VCaP (cell line): Measurements from ENCODE around the gene LTBP2.

Experiments used
- H3K27ac ChIP-seq: fragments of 450-650 bp; 2 replicates; pipeline ENCODE4 v1.5.1; 2017
- TF ChIP-seq, protein P1 (sequence below): fragments of 450-650 bp; conservative IDR thresholded peaks from 2 replicates; pipeline ENCODE4 v1.5.1; 2017; ENCODE audit warnings: mild to moderate bottlenecking, moderate library complexity

The LTBP2 gene

DNA sequence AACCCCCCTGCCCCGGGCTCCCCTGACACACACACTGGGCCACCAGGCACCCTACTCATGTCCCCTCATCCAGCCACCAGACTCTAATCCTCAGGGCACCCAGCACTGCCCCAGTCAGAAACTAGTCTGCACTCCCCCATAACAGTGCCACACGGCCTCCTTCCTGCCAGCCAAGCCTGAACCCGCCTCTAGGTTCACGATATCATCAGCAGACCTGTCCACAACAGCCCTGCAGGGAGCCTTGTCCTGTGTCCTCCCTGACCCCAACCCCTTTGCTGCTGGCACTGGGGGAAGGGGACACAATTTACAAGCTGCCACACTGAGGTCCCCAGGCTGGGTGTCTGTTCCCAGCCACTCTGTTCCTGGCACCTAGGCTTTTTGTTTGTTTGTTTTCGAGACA, 33.6 kb downstream of the LTBP2 start:
- H3K27ac ChIP-seq = no peak overlapping the region
- TF ChIP-seq, protein P1, sequence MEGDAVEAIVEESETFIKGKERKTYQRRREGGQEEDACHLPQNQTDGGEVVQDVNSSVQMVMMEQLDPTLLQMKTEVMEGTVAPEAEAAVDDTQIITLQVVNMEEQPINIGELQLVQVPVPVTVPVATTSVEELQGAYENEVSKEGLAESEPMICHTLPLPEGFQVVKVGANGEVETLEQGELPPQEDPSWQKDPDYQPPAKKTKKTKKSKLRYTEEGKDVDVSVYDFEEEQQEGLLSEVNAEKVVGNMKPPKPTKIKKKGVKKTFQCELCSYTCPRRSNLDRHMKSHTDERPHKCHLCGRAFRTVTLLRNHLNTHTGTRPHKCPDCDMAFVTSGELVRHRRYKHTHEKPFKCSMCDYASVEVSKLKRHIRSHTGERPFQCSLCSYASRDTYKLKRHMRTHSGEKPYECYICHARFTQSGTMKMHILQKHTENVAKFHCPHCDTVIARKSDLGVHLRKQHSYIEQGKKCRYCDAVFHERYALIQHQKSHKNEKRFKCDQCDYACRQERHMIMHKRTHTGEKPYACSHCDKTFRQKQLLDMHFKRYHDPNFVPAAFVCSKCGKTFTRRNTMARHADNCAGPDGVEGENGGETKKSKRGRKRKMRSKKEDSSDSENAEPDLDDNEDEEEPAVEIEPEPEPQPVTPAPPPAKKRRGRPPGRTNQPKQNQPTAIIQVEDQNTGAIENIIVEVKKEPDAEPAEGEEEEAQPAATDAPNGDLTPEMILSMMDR = no peak

DNA sequence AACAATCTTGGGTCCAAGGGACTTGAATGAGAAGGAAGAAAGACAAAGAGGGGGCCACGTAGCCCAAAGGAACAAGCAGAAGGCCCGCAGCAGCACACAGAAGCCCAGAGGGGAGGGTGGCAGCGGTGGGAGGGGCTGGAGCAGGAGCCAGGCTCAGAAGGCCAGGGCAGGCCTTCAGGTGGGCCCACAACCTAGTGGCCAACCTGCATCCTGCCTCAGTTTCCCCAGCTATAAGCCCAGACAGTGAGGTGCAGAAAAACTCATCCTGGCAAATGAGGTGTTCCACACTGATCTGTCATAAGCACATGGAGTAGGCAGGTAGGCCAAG, 34.1 kb downstream of the LTBP2 start:
- no peak overlapping the region for H3K27ac ChIP-seq

DNA sequence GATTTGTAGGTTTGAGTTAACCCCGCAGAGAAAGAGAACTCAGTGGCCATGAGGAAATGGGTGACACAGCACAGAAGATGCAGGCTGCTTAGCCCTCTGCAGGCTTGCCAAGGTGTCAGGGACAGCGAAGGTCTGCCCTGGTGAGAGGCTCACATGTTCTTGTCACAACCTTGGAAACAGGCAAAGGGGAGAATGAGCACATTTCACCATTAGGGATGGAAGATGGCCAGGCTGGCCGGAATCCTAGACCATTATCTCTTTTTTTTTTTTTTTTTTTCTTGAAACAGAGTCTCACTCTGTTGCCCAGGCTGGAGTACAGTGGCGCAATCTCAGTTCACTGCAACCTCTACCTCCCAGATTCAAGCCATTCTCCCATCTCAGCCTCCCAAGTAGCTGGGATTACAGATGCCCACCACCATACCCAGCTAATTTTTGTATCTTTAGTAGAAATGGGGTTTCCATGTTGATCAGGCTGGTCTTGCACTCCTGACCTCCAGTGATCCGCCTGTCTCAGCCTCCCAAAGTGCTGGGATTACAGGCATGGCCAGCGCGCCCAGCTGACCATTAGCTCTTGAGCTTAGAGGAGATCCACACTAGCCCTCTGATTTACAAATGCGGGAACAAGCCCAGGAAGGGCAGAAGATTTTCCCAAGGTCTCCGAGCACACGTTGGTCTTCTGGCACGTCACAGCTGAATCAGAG, 34.6 kb downstream of the LTBP2 start:
- H3K27ac ChIP-seq = no peak overlapping the region

More for the DNA sequence above, 34.1 kb downstream of the LTBP2 start:
- TF ChIP-seq, protein P1 = no peak

DNA sequence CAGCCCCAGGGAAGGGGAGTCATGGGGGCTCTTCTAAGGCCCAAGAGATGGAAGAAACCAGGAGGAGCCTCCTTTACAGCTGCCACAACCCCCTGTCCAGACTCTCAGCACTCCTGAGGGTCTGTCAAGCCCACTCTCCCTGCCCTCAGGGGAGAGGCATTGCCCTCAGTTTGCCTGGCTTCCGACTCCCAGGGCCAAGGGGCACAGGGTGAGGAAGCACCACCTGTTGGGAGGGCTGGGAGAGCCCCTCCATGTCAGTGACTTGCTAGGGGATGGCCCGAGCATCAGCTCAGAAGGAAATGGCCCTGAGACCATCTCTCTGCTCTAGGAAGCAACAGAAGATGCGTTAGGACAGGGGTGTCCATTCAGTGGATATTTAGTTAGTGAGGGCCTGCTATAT, 36.1 kb downstream of the LTBP2 start:
- TF ChIP-seq, protein P1 = no peak
- H3K27ac ChIP-seq = no peak overlapping the region

More for the DNA sequence above, 34.6 kb downstream of the LTBP2 start:
- TF ChIP-seq, protein P1 = no peak

DNA sequence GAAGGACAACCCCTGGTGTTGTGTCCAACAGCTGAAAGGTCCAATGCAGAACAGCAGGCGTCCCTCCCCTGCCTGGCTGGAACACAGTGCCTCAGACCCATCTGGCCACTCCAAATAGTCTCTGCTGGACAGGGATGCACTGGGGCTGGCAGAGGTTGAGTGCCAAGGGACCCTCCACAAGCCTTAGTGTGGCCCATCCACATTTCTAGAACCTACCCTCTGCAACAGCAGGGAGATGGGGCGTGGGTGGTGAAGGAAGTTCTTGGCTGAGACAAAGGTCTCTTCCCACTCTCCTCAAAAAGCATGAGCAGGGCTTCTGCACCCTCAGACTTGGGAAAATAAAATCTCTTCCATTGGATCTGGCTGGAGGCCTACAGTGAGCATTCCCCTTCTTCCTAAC, 36.5 kb downstream of the LTBP2 start:
- H3K27ac ChIP-seq = no peak overlapping the region
- TF ChIP-seq, protein P1 = no peak

DNA sequence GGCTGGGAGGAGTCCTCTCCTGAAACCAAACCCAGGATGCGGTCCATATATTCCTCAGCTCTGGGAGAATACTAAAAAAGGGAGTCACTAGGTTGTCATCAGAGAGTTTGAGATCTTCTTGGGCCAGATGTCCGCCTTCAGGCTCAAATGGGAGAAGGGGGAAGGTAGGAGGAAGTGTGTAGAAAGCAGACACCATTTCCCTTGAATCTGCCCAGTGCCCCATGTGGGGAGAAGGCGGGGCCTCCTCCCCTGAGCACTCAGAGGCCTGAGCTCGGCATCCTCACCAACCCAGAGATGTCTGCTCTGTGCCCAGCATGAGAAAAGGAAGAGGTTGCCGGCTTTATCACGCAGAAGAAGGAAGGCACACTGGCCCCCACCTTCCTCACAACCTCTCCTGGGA, 37.3 kb downstream of the LTBP2 start:
- TF ChIP-seq, protein P1 = no peak
- H3K27ac ChIP-seq = no peak overlapping the region

DNA sequence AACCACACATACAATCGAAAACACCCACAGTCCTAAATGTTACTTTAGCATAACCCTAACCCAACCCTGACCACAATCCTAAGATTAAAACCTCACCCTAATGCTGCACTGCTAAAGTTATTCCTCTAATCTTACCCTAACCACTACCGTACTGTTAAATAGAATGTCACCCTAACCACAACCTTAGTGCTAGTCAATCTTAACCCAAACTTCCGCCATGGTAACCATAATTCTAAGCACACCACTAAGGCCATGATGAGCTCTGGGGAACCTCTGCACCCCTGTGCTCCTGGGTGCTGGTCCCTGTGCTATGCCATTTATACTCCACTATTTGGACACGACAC, 38.0 kb downstream of the LTBP2 start:
- TF ChIP-seq, protein P1 = no peak
- no peak overlapping the region for H3K27ac ChIP-seq
